ENCODE data around the gene C10orf90.

The C10orf90 gene

DNA sequence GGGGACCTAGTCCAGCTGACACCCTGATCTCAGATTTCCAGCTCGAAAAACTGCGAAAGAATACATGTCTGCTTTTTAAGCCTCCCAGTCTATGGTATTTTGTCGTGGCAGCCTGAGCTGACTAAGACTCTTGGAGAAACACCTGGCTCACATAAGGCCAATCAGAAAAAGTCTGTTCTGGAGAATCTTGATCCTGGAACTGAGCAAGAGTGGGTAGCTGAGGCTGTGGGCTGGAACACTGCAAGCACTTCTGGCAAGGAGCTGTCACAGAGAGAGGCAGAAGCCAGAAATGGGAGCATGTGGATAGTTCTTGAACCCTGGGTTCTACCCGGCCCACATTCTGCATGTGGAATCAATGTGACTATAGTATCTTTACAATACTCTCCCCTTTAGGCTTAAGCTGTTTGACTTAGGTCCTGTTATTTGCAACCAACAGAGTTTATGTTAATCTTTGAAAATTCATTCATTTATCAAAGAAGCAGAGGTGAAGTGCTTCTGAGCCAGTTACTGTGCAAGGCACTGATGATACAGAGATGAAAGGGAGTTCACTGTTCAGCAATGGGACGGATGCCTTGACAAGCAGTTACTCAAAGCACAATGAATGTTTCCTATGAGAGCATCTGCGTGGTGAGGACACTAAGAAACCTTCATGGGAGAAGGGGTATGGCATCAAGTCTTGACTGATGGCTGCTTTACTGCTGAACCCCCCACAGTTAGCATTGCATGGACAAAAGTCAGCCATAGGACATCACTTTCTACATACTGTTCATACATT, 4.4 kb upstream of the C10orf90 start:
- DNase-seq (ENCODE audit: low read depth in 3 of 3, low spot score in 1 of 3): no peak

DNA sequence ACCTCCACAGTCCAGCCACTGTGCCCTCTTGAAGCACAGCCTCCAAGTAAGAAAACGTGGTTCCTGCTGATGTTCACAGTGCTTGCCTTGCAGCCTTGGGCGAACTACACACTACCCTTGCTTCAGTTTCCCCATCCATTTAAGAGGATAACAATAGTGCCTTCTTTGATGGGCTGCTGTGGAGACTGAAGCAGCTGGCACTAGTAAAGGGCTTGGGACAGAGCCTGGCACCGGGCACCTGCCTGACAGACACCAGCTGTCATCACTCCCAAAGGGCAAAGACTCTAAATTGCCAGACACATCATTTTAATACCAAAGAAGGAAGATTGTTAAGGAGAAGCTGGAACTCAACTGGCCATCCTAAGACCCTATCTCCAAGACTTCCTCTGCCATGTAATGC, 3.1 kb upstream of the C10orf90 start:
- no peak for DNase-seq (ENCODE audit: low read depth in 3 of 3, low spot score in 1 of 3)

DNA sequence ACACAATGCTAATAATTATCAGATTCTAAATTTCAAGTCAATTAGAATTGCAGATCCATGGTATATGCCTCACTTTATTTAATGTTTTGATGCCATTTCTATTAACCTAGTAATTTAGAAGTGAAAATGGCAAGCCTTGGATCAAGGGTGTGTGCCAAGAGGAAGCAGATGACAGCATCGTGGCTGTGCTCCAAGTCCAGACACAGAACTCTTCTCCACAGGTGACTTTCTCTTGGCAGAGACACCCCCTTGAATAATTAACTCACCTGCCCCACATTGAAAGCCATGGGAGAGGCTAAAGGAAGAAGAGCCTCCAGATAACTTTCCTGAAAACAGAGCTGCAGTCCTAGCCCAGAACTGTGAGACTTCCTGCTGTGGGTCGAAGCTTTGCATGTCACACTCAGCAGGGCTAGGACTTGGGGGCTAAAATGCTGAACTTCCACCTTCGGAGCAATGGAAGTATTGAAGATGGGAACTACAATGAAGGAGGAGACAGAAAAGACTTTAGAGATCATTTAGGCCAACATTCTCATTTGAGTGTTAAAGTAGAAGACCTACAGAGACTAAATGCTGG, 996 bp upstream of the C10orf90 start:
- no peak for DNase-seq (ENCODE audit: low read depth in 3 of 3, low spot score in 1 of 3)

DNA sequence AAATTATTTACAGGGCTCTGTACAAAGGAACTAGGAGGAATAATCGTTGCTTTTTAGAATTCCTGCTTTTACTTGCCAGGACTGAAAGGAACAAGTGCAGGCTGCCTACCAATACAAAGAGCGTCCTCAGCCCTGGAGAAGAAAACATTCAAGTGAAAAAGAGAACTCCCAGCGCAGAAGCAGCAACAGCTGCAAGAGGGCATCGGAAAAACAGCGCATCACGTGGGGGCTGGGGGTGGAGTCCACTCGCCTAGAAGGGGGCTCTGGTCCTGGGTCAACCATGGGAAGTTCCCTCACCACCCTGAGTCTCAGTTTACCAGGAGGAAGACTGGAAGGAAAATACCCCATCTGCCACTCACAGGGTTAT, 385 bp upstream of the C10orf90 start:
- no peak for DNase-seq (ENCODE audit: low read depth in 3 of 3, low spot score in 1 of 3)

DNA sequence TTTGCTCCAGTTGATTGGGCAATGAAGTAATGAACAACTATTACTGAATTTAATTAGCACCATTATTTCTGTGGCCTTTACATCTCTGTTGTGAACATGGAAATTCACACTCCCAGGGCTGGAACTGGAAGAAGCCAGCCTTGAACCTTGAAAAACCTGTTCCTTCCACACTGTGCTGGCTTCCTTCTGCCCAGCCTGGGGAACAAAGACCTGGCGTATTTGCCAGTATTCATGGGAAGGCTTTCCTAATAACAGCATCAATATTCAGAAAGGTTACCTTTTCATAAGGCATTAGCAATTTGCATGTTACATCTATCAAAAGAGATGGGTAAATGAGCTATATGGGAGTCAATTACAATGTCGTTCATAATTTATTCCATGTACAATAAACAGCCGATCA, 1.3 kb downstream of the C10orf90 start:
- DNase-seq (ENCODE audit: low read depth in 3 of 3, low spot score in 1 of 3): no peak

- no peak for DNase-seq (ENCODE audit: low read depth in 3 of 3, low spot score in 1 of 3)
These were observed 2.0 kb downstream of the C10orf90 start for GRCh38 chr10:126668505-126668904.

DNA sequence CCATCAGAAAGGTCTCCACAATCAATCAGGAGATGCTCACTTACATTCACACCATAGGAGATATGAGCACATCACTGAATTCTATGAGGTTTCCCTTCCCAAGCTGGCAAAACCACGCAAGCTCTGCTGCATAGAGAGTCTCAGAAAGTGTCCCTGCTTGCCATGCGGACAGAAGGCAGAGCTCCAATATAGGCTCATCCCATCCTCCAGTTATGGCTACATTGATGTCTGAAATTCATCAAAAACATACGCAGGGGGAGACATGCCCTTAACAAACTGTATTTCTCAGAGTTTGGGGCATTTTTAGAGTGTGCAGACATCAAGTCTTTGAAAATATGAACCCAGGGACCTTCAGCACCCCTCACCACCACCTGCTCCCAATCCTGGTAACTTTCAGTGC, 2.9 kb downstream of the C10orf90 start:
- no peak for DNase-seq (ENCODE audit: low read depth in 3 of 3, low spot score in 1 of 3)

- no peak for DNase-seq (ENCODE audit: low read depth in 3 of 3, low spot score in 1 of 3)
These were observed 5.3 kb downstream of the C10orf90 start for GRCh38 chr10:126665207-126665606.

DNA sequence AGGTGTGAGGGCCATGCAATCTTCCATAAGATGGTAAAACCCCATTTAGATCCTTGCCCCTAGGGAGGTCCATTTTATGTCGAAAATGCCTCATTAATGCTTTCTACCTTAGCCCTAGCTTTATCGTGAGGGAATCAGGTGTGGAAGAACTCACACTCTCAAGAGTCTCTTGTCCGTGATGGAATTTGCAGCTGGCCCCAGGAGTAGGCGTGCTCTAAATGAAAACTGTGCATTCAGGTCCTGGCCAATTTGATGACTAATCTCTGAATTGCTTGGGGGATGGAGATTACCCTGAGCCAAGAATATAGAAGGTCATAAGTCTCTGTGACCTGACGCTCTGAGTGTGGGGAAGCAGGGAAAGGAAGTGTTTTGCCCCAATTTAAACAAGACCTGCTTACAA, 6.6 kb downstream of the C10orf90 start:
- no peak for DNase-seq (ENCODE audit: low read depth in 3 of 3, low spot score in 1 of 3)

DNA sequence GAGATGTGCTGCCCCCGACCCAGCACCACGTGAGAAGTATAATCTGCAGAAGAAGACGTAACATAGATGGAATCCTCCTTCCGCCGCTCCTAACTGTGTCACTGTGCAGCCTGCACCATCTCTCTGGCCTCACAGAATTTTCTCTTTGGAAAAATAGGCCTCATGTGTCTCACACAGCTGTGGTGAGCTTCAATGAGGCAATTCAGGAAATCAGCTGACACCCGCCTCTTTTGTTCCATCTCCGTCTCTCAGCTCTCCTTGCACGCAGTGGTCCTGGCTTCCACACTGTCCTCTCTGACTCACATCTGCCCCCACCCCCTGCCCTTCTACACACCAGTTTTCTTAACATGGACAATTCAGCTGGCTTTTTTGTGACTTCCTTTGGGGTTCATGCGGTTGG, 7.2 kb downstream of the C10orf90 start:
- DNase-seq (ENCODE audit: low read depth in 3 of 3, low spot score in 1 of 3): no peak

DNA sequence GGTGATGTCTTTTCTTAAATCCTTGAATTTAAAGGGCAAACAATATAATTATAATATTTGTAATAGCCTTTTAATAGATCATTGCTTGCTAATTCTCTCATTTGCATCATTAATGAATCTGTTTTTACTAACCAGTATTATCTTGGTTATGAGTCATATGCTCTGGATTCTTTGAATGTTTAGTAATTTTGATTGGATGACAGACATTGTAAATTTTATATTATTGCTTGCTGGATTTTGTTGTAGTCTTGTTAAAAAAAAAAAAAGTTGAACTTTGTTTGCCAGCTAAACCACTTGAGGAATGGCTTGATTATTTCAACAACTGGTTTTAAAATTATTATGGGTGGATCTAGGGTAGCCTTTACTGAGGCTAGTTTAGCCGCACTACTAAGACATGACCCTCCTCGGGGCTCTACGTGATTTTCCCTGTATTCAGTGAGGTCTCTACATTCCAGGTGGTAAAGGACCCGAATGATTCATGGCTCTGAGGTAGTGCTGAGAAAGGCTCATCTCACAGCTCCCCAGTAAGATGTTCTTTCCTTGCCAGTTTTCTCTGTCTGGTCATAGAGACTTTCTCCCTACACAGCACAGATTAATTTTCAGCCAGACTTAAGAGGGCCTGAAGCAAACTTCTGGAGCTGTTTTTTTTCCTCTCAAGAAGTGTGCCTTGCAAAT, 8.5 kb downstream of the C10orf90 start:
- no peak for DNase-seq (ENCODE audit: low read depth in 3 of 3, low spot score in 1 of 3)

- DNase-seq (ENCODE audit: low read depth in 3 of 3, low spot score in 1 of 3): no peak
These were observed 9.1 kb downstream of the C10orf90 start for GRCh38 chr10:126661356-126661755.

DNA sequence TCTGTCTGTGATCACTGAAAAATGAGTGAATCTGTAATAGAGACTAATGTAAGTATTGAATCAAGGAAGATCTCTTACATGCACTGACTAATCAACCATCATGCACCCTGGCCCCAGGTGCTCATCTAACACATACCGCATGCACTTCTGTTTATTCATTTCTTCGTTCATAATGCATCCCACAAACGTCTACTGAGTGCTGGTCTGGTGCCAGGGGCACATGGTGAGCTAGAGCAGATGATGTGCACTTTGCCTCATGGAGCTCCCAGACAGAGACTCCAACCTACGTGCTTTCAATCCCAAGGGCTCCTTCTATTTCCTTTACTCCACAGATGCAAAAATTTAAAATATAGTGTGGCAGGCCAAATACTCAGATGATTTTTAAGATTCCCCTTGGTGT, 10.7 kb downstream of the C10orf90 start:
- no peak for DNase-seq (ENCODE audit: low read depth in 3 of 3, low spot score in 1 of 3)

GRCh38 chr10:126658928-126659327, 11.6 kb downstream of the C10orf90 start:
- DNase-seq (ENCODE audit: low read depth in 3 of 3, low spot score in 1 of 3): no peak

DNA sequence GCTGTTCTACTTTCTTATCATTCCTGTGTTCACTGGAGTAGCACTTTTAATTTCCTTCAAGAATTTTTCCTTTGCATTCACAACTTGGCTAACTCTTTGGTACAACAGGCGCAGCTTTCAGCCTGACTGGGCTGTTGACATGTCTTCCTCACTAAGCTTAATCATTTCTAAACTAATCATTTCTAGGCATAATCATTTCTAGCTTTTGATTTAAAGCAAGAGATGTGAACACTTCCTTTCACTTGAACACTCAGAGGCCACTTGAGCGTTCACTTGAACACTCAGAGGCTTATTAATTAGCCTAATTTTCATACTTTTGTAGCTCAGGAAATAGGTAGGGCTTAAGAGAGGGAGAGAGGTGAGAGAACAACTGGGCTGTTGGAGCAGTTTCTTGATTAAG, 15.9 kb downstream of the C10orf90 start:
- DNase-seq (ENCODE audit: low read depth in 3 of 3, low spot score in 1 of 3): no peak

DNA sequence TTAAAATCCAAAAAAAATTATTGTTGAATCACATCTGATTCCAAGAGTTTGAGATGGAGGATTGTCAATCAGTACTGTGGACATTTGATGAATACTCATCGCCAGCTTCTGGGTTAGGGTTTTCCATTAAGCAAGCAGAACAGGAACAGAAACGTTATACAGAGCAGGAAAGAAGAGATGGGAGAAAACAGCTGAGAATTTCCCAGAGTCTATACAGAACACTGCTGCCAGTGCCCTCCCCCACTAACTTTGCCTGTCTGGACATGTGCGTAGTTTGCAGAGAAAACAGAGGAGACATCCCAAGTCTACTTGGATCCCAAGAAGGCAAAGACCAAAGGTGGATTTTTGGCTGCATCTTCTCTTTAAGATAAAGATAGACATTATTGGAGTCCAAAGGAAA, 19.0 kb downstream of the C10orf90 start:
- no peak for DNase-seq (ENCODE audit: low read depth in 3 of 3, low spot score in 1 of 3)

- DNase-seq (ENCODE audit: low read depth in 3 of 3, low spot score in 1 of 3): no peak
These were observed 20.3 kb downstream of the C10orf90 start for GRCh38 chr10:126650161-126650560.

DNA sequence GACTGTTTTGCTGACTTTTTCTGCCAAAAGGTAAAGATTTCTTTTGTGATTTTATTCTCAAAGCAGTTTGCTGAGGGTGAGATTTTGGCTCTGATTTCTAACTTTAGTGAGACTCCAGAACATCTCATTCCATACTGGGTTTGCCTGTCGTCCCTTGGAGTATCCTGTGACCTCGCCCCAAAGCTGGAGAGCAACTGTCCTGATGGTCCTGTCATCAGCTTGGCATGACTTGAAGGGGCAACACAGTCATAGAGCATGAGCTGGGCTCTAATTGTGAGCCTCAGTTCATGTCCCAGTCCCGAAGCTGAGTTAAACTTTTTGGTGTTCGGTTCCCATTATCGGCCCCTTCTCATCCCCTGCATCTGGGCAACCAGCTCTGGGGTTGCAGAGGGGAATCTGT, 23.4 kb downstream of the C10orf90 start:
- no peak for DNase-seq (ENCODE audit: low read depth in 3 of 3, low spot score in 1 of 3)

GRCh38 chr10:126646110-126646509, 24.4 kb downstream of the C10orf90 start:
- no peak for DNase-seq (ENCODE audit: low read depth in 3 of 3, low spot score in 1 of 3)

- no peak for DNase-seq (ENCODE audit: low read depth in 3 of 3, low spot score in 1 of 3)
These were observed 30.1 kb downstream of the C10orf90 start for GRCh38 chr10:126640401-126640800.

DNA sequence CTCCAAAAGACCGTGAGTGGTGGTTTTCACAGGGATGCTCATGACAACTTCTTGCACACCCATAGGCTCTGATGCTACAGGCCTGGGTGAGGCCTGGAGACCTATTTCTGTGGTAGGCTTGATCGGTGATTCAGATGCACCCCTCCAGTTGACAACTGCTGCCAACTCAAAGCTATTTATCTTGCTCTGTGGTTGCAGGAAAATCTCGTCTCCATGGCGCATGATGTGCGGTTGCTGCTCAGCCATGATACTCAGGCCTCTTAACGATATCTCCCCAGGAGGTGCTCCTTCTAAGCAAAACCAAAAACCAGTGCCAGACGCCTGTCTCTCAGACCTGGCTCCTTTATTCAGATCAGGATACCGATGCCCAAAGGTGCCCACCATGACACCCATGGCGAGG, 31.4 kb downstream of the C10orf90 start:
- DNase-seq (ENCODE audit: low read depth in 3 of 3, low spot score in 1 of 3): no peak

- DNase-seq (ENCODE audit: low read depth in 3 of 3, low spot score in 1 of 3): no peak
These were observed 32.0 kb downstream of the C10orf90 start for GRCh38 chr10:126638542-126638941.

- DNase-seq (ENCODE audit: low read depth in 3 of 3, low spot score in 1 of 3): no peak
These were observed 33.0 kb downstream of the C10orf90 start for GRCh38 chr10:126637501-126637900.
